Stimulated activated CD8-positive, alpha-beta memory T cell treated with anti-CD3 and anti-CD28 coated beads, Interleukin-4, amount 100 ng/mL, for 48 hours (primary cell): ENCODE results near the gene ODAPH.

ENCODE experiments used
- DNase-seq: peaks from one replicate; pipeline ENCODE4 v3.0.0-alpha.2; 2020

Gene ODAPH

GRCh38 chr4:75545526-75545925 lies 10.3 kb upstream of the ODAPH start:
- no peak for DNase-seq

- no peak for DNase-seq
These were observed 8.0 kb upstream of the ODAPH start for GRCh38 chr4:75547647-75548387.

GRCh38 chr4:75549019-75549418 lies 6.8 kb upstream of the ODAPH start:
- no peak for DNase-seq

GRCh38 chr4:75552452-75552851 lies 3.4 kb upstream of the ODAPH start:
- no peak for DNase-seq

GRCh38 chr4:75557696-75558095 lies 1.8 kb downstream of the ODAPH start:
- DNase-seq, result no peak

GRCh38 chr4:75561789-75562188 lies 5.9 kb downstream of the ODAPH start:
- DNase-seq, result no peak

- no peak for DNase-seq
These were observed 8.2 kb downstream of the ODAPH start for GRCh38 chr4:75564023-75564422.

GRCh38 chr4:75565481-75565880 lies 9.6 kb downstream of the ODAPH start:
- DNase-seq, result no peak

GRCh38 chr4:75566911-75567310 lies 11.0 kb downstream of the ODAPH start:
- no peak for DNase-seq

GRCh38 chr4:75567725-75568124 lies 11.9 kb downstream of the ODAPH start:
- no peak for DNase-seq

- no peak for DNase-seq
These were observed 28.2 kb downstream of the ODAPH start for GRCh38 chr4:75584067-75584466.

- DNase-seq, result no peak
These were observed 37.5 kb downstream of the ODAPH start for GRCh38 chr4:75593393-75593792.

- no peak for DNase-seq
These were observed 40.2 kb downstream of the ODAPH start for GRCh38 chr4:75596061-75596460.

- no peak for DNase-seq
These were observed 42.5 kb downstream of the ODAPH start for GRCh38 chr4:75598390-75598789.

- no peak for DNase-seq
These were observed 43.8 kb downstream of the ODAPH start for GRCh38 chr4:75599647-75600046.

GRCh38 chr4:75605928-75606327 lies 50.1 kb downstream of the ODAPH start:
- no peak for DNase-seq

- no peak for DNase-seq
These were observed 56.4 kb downstream of the ODAPH start for GRCh38 chr4:75612306-75612705.
